HUES64 (cell line): Measurements from ENCODE around the gene SCRG1. TPM values are rescaled to one million over a fixed set of nuclear protein-coding genes. Genes with fewer than 3 reads are reported as not detected.

Experiments
- H3K27ac ChIP-seq: 2 replicates; pipeline ENCODE4 v1.7.0; 2013; ENCODE audit warnings: low read depth, low read length, inconsistent platforms
- H3K27me3 ChIP-seq: 2 replicates; pipeline ENCODE4 v1.6.1; 2013; ENCODE audit warnings: mild to moderate bottlenecking, low read length; ENCODE audit not compliant: insufficient read depth
- H3K36me3 ChIP-seq: 2 replicates; pipeline ENCODE4 v1.6.1; 2013; ENCODE audit warnings: mild to moderate bottlenecking, low read length; ENCODE audit not compliant: insufficient read depth
- H3K4me1 ChIP-seq: 2 replicates; pipeline ENCODE4 v1.6.1; 2013; ENCODE audit warnings: mild to moderate bottlenecking, low read length, moderate library complexity; ENCODE audit not compliant: insufficient read depth
- H3K4me3 ChIP-seq: 2 replicates; pipeline ENCODE4 v1.5.1; 2013; ENCODE audit warnings: mild to moderate bottlenecking, low read length, moderate library complexity
- H3K9ac ChIP-seq: 2 replicates; pipeline ENCODE4 v1.6.1; 2013; ENCODE audit warnings: mild to moderate bottlenecking, low read depth, low read length
- H3K9me3 ChIP-seq: 2 replicates; pipeline ENCODE4 v1.6.1; 2013; ENCODE audit warnings: low read depth, low read length; ENCODE audit not compliant: insufficient read depth
- WGBS: fragments of 150-250, 120-280 bp; methylation state at CpG from one replicate; pipeline ENCODE4 v1.1.7; 2013; ENCODE audit warnings: missing lambda C conversion rate; 5-methylcytosine and 5-hydroxymethylcytosine counted together
- polyA plus RNA-seq, 2 experiments: library from polyadenylated mRNA; stranded (reverse); fragments of 50-300 nt; gene quantifications; one replicate each; pipeline ENCODE4 v1.2.3, GENCODE V29; 2013

Gene SCRG1
- 0.40 TPM for polyA plus RNA-seq (2013, experiment 1 of 2)
- 0.76 TPM for polyA plus RNA-seq (2013, experiment 2 of 2)

DNA sequence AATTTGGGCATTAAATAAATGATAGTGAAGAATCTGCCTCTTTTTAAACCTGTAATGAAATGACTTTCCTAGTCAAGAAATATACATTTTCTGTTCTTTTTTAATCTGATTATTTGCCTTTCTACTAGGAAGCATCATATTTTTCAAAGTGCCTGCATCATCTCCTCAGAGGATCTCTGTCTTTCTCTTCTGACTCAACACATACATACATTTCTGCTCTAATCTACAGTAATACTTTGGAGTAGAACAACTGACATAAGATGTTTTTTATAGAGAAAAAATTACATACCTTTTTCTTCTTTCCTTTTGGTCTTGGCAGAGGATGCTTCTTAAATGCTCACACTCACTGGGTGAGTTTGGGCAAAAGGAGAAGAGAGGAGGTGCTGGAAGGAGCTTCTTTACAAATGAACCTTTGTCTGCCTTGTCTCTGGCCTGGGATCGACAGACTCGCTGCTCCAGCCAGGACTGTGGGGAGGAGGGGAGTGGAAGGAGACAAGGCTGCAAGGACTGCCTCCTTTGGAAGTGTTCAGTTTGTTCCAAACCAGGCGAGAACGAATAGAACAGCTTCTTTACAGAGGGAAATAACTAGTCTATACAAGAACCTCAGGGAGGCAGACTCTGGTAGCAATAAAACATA is at the start of gene SCRG1:
SCRG1 (minus strand) TSS at position 338 of the 637 bp plus-strand sequence. CDS start 7,702 bp downstream, outside the sequence.
- Histone ChIP-seq H3K9ac (no peak within 1 kb of the TSS), H3K36me3 (no peaks in the 10 kb centered on the region), H3K9me3 (no peaks in the 10 kb centered on the region), H3K4me3 (no peak within 1 kb of the TSS), H3K27me3 (no peaks in the 10 kb centered on the region), H3K27ac (no peak within 1 kb of the TSS), H3K4me1 (peaks cover 6% of the 10 kb centered on the region; the same call in 1 of the 2 replicates)
- WGBS = 48% methylated on average over 4 of the region's 4 CpGs

DNA sequence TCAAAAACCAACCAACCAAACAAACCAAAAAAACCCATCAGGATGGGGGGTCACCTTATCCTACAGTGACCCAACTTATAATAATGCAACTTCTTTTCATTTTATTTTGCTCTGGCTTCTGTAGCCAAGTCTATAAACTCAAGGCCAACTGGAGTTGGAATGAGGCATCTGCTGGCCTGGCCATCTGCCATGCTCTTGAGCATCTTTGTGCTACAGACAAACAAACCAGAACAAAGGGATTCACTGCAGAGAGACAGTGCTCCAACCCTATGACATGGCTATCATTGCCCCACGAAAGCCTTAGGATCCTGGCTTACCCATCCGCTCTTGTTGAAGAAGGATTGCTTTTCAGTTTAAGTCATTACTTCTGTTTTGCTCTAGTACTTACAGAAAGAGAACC is 49.2 kb upstream of the SCRG1 start:
- Histone ChIP-seq H3K9ac (no peak overlapping the region), H3K4me1 (no peaks in the 10 kb centered on the region), H3K9me3 (no peaks in the 10 kb centered on the region), H3K27me3 (no peaks in the 10 kb centered on the region), H3K27ac (no peak overlapping the region), H3K36me3 (no peaks in the 10 kb centered on the region), H3K4me3 (no peak overlapping the region)
- WGBS = 91% methylated on average over 2 of the region's 2 CpGs

DNA sequence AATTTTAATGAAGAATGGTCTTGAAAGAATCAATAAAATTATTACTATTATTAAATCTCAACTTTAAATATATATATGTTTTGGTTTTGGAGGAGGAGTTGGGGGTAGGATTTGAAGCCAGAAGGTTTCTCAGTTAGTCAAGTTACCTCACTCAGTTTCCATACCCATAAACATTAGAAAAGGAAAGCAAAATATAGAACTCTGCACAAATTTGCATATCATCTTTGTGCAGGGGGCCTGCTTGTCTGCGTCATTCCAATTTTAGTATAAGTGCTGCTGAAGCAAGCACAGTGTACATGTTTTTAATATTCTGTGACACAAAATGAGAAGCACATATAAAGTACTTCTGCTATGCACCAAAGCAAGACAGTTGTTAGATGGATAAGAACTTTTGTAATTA is 47.5 kb upstream of the SCRG1 start:
- no peaks in the 10 kb centered on the region for H3K9me3 ChIP-seq

DNA sequence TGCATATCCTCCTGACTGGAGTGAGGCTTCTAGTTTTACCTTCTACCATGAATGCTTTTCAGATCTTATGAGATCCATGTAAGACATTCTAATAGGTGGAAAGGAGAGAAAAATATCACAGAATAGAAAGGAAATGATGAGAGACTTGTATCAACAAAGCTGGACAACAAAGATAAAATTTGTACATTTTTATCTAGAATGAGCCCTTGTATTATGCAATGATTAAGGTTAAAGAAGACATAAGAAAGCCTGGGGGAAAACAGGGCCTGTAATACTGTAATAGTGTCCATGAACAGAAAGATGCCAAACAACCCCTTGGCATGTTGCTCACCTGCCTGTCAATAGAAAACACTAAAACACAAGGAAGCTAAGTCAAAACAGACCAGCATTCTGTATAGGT is 44.2 kb upstream of the SCRG1 start:
- H3K27me3 ChIP-seq = no peaks in the 10 kb centered on the region

More for the DNA sequence above, 47.5 kb upstream of the SCRG1 start:
- Histone ChIP-seq H3K4me3 (no peak overlapping the region), H3K27me3 (no peaks in the 10 kb centered on the region), H3K36me3 (no peaks in the 10 kb centered on the region), H3K27ac (no peak overlapping the region), H3K9ac (no peak overlapping the region), H3K4me1 (no peaks in the 10 kb centered on the region)
- WGBS = 92% methylated on average over 1 of the region's 1 CpG

DNA sequence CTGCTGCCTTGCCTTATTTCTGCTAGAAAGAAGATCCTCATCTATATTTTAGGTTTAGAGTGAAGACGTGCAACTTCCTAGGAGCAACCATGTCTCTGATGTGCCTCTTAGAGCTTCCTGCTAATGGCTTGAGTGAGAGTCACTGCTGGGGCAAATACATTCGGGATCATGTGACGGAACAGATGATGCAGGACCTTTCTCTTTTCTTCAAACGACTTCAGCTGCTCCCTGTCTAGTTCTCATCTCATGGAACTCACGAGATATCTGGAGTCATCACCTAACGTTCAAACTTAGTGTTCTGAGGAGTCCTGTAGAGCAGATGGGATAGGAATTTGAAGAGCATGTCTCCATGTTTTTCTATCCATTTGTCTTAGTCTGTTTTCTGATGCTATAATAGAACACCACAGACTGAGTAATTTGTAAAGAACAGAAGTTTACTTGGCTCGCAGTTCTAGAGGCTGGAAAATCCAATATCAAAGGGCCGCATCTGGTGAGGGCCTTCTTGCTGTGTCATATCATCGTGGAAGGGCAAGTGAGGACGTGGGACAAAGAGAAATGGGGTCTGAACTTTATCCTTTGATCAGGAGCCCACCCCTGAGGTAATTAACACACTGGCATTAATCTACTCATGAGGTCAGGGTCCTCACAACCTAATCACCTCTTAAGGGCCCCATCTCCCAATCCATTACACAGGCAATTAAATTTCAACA is 43.5 kb upstream of the SCRG1 start:
- WGBS = 91% methylated on average over 10 of the region's 10 CpGs
- 0 out of 2 replicates have a peak, but pooled peaks cover 1% of the 10 kb centered on the region for H3K4me1 ChIP-seq

More for the DNA sequence above, 44.2 kb upstream of the SCRG1 start:
- Histone ChIP-seq H3K9me3 (no peaks in the 10 kb centered on the region), H3K36me3 (no peaks in the 10 kb centered on the region), H3K4me3 (no peak overlapping the region), H3K9ac (no peak overlapping the region), H3K27ac (no peak overlapping the region), H3K4me1 (no peaks in the 10 kb centered on the region)

DNA sequence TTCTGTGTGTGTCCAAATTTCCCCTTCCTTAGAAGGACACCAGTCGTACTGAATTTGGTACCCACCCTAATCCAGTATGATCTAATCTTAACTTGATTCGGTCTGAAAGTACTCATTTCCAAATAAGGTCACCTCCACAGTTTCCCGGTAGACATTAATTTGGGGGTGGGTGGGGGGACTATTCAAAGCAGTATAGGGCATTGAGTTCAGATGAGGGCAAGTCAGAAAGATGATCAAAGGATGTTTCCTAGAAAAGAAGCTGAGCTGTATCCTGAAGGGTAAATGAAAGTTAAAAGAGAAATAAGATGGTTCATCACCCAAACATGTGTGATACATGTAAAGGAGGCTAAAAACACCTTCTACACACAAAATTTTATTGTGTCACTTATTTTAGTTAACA is 42.0 kb upstream of the SCRG1 start:
- no peaks in the 10 kb centered on the region for H3K27me3 ChIP-seq
- no peaks in the 10 kb centered on the region for H3K9me3 ChIP-seq
- no peak overlapping the region for H3K9ac ChIP-seq
- H3K4me3 ChIP-seq = no peak overlapping the region
- peaks cover 15% of the 10 kb centered on the region; the same call in 1 of the 2 replicates for H3K4me1 ChIP-seq
- 91% methylated on average over 3 of the region's 3 CpGs for WGBS
- H3K36me3 ChIP-seq = no peaks in the 10 kb centered on the region
- no peak overlapping the region for H3K27ac ChIP-seq

More for the DNA sequence above, 43.5 kb upstream of the SCRG1 start:
- no peaks in the 10 kb centered on the region for H3K36me3 ChIP-seq
- H3K27ac ChIP-seq = no peak overlapping the region
- H3K9ac ChIP-seq = no peak overlapping the region
- no peaks in the 10 kb centered on the region for H3K9me3 ChIP-seq
- no peaks in the 10 kb centered on the region for H3K27me3 ChIP-seq
- H3K4me3 ChIP-seq = no peak overlapping the region

DNA sequence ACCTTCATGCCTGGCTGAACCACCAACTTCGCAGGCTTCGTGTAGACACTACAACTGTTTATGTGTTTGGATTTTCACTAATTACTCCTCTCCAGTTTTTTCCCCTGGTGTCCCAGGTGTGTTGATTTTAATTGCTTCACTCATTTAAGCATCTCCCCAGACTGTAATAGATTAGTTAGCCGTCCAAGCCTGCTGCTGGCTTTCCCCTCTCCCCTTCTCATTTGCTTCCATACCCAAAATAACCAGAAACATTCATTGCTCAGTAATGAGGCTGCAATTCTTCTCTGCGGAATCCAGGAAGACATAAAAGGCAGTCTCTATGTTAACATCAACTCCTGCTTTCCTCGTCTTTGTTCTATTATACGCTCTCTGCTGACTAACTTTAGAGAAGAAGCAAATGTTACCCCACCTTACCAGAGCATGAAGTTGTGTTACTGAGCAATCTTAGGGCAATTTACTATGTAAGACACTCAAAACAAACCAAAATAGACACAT is 37.9 kb upstream of the SCRG1 start:
- Histone ChIP-seq H3K4me1 (peaks cover 23% of the 10 kb centered on the region; the same call in 1 of the 2 replicates), H3K4me3 (no peak overlapping the region), H3K9ac (no peak overlapping the region), H3K36me3 (no peaks in the 10 kb centered on the region), H3K9me3 (no peaks in the 10 kb centered on the region), H3K27ac (no peak overlapping the region), H3K27me3 (no peaks in the 10 kb centered on the region)
- 81% methylated on average over 5 of the region's 6 CpGs for WGBS

DNA sequence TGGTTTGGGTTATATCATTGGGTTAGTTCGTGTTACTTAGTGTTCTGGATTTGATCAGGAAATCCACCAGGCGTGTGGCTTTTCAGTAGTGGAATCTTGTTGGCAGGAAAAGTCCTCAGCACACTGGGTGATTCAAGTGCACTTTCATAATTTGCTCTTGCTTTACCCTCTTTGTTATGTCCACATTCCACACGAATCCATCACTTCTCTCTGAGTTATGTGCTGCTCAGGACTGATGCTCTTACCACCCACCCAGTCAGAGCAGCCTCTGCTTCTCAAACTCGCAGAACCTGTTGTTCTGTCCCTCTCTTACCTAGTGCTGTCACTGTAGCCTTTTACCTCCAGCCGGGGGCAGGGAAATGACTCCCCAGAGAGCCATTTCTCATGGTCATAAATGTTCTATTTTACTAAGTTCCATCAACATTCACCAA is 37.2 kb upstream of the SCRG1 start:
- WGBS = 70% methylated on average over 5 of the region's 5 CpGs
- no peak overlapping the region for H3K27ac ChIP-seq

DNA sequence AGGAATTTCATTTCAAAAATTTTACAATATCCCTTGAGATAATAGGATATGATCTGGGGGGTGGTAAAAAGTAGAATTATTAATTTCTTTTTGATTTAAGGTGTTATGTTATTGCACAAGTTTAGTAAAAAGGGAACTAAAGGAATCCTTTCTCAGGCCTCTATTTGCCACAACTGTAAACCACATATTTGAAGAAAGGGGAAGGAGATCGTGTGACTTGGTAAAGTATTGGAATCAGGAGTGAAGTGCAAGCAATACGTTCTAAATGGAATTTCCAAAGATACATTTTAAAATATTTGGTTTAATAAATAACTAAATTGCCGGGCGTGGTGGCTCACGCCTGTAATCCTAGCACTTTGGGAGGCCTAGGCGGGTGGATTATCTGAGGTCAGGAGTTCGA is 35.3 kb upstream of the SCRG1 start:
- Histone ChIP-seq H3K9ac (no peak overlapping the region), H3K27ac (no peak overlapping the region), H3K27me3 (no peaks in the 10 kb centered on the region), H3K4me1 (peaks cover 23% of the 10 kb centered on the region; the same call in 1 of the 2 replicates), H3K4me3 (no peak overlapping the region), H3K36me3 (no peaks in the 10 kb centered on the region), H3K9me3 (no peaks in the 10 kb centered on the region)
- 97% methylated on average over 5 of the region's 7 CpGs for WGBS

More for the DNA sequence above, 37.2 kb upstream of the SCRG1 start:
- Histone ChIP-seq H3K9me3 (no peaks in the 10 kb centered on the region), H3K36me3 (no peaks in the 10 kb centered on the region), H3K4me3 (no peak overlapping the region), H3K27me3 (no peaks in the 10 kb centered on the region), H3K9ac (no peak overlapping the region), H3K4me1 (peaks cover 23% of the 10 kb centered on the region; the same call in 1 of the 2 replicates)

DNA sequence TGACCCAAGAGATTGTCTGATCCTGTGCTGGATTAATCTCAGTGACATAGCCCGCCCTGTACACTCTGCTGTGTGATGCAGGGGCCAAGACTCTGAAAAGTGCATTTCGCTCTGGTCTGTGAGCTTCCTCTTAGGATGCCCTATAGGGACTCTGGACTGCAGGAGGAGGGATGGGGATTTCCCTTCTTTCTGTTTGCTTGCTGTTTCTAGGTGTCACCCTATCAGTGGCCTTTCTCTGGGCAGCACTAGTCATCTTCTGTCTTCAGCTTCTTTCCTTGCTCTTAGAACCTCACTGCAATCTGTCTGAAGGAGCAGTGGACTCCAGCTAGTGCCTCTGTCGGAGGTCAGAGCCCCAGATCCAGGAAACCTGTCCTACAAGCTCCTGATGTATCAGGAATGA is 34.5 kb upstream of the SCRG1 start:
- H3K27me3 ChIP-seq = no peaks in the 10 kb centered on the region
- no peaks in the 10 kb centered on the region for H3K9me3 ChIP-seq
- H3K9ac ChIP-seq = no peak overlapping the region
- 93% methylated on average over 3 of the region's 3 CpGs for WGBS
- H3K27ac ChIP-seq = no peak overlapping the region
- no peaks in the 10 kb centered on the region for H3K36me3 ChIP-seq
- H3K4me3 ChIP-seq = no peak overlapping the region
- peaks cover 23% of the 10 kb centered on the region; the same call in 1 of the 2 replicates for H3K4me1 ChIP-seq

DNA sequence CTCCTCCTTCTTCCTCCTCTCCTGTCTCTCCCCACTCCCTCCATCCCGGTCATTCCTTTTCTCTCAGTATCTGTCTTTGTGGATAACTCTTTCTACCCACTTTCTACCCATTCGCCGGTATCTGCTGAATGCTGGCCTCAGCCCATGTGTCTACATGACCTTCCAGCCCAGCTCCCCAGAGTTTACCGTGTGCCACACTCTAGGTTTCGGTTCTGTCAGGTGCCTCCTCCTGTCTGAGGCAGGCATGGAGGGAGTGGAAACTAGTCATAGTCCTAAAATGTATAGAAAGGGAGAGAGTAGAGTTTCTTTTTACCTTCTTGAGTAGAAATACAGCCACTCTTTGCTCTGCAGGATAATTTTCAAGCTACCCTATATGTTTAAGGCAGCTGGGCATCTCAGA is 33.5 kb upstream of the SCRG1 start:
- H3K4me1 ChIP-seq = peaks cover 22% of the 10 kb centered on the region; the same call in 1 of the 2 replicates
- WGBS = 94% methylated on average over 5 of the region's 5 CpGs
- no peaks in the 10 kb centered on the region for H3K27me3 ChIP-seq
- H3K4me3 ChIP-seq = no peak overlapping the region
- H3K9me3 ChIP-seq = no peaks in the 10 kb centered on the region
- no peak overlapping the region for H3K9ac ChIP-seq
- no peak overlapping the region for H3K27ac ChIP-seq
- no peaks in the 10 kb centered on the region for H3K36me3 ChIP-seq
